Measurements from ENCODE around the gene FNDC3B.

DNA sequence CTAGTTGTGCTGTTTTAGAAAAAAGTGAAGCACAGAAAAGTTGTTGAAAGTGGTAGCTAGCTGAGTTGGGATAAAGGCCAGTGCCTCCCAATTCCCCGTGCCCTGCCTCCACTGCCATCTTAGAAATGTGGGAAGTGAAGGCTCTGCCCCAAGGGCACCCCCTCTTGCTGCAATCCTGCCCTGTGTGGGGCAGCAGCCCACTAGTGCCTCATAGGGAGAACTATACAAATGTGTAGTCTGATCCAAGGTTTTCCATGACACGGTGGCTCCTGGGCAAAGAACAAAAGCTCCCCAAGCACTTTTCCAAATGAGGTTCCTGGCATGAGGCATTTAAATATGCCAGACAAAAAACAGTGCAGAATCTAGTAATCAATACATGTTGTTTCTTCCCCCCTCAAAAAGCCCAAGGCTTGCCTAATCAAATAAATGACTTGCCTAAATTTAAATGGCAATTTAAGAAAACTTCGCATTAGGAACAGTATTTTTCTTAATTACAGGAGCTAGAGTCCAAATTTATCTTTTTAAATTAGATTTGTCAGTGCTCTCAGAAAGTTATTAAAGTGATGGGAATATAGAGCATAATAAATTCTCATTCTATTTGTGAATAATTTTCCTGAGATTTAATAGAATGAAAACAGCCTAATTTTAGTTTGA lies 325.1 kb downstream of the FNDC3B start:
- TF ChIP-seq, protein P1, sequence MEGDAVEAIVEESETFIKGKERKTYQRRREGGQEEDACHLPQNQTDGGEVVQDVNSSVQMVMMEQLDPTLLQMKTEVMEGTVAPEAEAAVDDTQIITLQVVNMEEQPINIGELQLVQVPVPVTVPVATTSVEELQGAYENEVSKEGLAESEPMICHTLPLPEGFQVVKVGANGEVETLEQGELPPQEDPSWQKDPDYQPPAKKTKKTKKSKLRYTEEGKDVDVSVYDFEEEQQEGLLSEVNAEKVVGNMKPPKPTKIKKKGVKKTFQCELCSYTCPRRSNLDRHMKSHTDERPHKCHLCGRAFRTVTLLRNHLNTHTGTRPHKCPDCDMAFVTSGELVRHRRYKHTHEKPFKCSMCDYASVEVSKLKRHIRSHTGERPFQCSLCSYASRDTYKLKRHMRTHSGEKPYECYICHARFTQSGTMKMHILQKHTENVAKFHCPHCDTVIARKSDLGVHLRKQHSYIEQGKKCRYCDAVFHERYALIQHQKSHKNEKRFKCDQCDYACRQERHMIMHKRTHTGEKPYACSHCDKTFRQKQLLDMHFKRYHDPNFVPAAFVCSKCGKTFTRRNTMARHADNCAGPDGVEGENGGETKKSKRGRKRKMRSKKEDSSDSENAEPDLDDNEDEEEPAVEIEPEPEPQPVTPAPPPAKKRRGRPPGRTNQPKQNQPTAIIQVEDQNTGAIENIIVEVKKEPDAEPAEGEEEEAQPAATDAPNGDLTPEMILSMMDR (IDR thresholded peaks at IDR 0.05), result no peak
- no peak for TF ChIP-seq POLR2A (IDR thresholded peaks at IDR 0.05)

All from testis (tissue), 2 donors.